ENCODE results near the gene ST14.

The ST14 gene

DNA sequence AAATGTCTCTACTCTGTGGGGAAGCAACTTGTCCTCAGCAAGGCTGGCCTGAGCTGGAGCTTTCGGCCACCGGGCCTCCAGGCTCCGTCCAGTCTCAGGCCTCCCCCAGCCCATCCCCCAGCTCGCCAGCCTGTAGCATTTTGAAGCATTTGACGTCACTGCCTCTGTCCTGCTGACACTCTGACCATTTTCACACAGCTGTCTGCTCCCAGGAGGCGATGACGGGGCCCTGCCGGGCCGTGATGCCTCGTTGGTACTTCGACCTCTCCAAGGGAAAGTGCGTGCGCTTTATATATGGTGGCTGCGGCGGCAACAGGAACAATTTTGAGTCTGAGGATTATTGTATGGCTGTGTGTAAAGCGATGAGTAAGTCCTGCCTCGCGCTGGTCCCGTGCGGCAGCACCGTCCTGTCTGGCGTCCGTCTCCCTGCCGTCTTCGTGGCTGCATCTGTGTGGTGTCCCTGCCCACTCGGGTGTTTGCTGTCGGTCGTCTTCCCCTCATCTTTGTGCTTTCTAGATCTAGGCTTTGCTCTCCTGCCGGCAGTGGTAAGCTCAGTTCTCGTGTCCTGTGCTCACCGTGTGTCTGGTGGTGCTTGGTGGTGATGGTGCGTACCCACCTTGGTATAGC lies 36.1 kb upstream of the ST14 start:
- H3K27ac Mint-ChIP-seq, result peak overlapping the region in 1 of 3 experiments; percentile 21
- H3K36me3 Mint-ChIP-seq (ENCODE audit: low read depth), result peaks cover 72% of the 10 kb centered on the region
- H3K27me3 Mint-ChIP-seq (ENCODE audit: low read depth), result no peaks in the 10 kb centered on the region
- TF ChIP-seq CTCF (IDR thresholded peaks at IDR 0.05; ENCODE audit: unreplicated experiment in 3 of 3), result no peak
- peaks cover 13% of the 10 kb centered on the region for H3K4me1 Mint-ChIP-seq
- H3K9me3 Mint-ChIP-seq, result no peaks in the 10 kb centered on the region
- H3K4me3 Mint-ChIP-seq, result no peak overlapping the region

DNA sequence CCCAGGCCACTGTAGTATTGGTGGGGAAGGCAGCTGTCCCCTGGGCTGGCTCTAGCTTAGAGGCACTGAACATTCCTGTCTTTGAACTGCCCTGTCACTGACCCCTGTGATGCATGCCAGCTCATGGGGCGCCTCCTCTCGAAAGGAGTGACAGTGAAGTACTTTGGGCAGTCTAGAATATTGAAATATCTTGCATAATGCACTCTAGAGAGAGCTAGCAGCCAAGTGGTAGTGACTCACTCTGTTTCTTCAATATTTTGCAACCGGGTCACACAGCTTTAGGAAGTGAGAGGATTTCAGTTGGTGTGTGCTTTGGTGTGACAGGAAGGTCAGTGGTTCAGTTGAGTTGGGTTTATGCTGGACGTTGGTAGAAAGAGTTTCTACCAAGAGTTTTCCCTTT lies 35.5 kb upstream of the ST14 start:
- H3K36me3 Mint-ChIP-seq (ENCODE audit: low read depth), result peaks cover 74% of the 10 kb centered on the region
- H3K4me1 Mint-ChIP-seq, result peaks cover 13% of the 10 kb centered on the region
- no peak overlapping the region for H3K4me3 Mint-ChIP-seq
- H3K27ac Mint-ChIP-seq, result peak overlapping the region in 1 of 3 experiments; percentile 21
- no peaks in the 10 kb centered on the region for H3K27me3 Mint-ChIP-seq (ENCODE audit: low read depth)
- TF ChIP-seq CTCF (IDR thresholded peaks at IDR 0.05; ENCODE audit: unreplicated experiment in 3 of 3), result no peak
- H3K9me3 Mint-ChIP-seq, result no peaks in the 10 kb centered on the region

- no peak for TF ChIP-seq CTCF (IDR thresholded peaks at IDR 0.05; ENCODE audit: unreplicated experiment in 3 of 3)
- no peaks in the 10 kb centered on the region for H3K9me3 Mint-ChIP-seq
- no peak overlapping the region for H3K4me3 Mint-ChIP-seq
- H3K36me3 Mint-ChIP-seq (ENCODE audit: low read depth), result peaks cover 77% of the 10 kb centered on the region
- no peak overlapping the region for H3K27ac Mint-ChIP-seq
- peaks cover 13% of the 10 kb centered on the region for H3K4me1 Mint-ChIP-seq
- H3K27me3 Mint-ChIP-seq (ENCODE audit: low read depth), result no peaks in the 10 kb centered on the region
Measured at GRCh38 chr11:130125638-130126037, 33.9 kb upstream of the ST14 start.

DNA sequence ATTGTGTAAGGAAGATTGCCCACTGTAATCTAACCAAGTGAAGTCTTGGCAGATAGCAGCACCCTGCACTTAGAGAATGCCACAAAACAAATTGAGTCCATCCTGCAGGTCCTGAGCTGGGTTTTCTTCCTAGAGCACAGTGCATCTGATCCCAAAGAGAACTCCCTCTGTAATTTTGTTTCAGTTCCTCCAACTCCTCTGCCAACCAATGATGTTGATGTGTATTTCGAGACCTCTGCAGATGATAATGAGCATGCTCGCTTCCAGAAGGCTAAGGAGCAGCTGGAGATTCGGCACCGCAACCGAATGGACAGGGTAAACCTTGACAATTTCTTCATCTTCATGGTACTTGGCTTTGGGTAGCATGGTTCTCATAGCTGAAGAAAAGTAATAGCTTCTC lies 33.1 kb upstream of the ST14 start:
- no peak overlapping the region for H3K4me3 Mint-ChIP-seq
- H3K4me1 Mint-ChIP-seq, result peaks cover 13% of the 10 kb centered on the region
- H3K9me3 Mint-ChIP-seq, result no peaks in the 10 kb centered on the region
- no peaks in the 10 kb centered on the region for H3K27me3 Mint-ChIP-seq (ENCODE audit: low read depth)
- H3K36me3 Mint-ChIP-seq (ENCODE audit: low read depth), result peaks cover 77% of the 10 kb centered on the region
- no peak for TF ChIP-seq CTCF (IDR thresholded peaks at IDR 0.05; ENCODE audit: unreplicated experiment in 3 of 3)
- no peak overlapping the region for H3K27ac Mint-ChIP-seq

- H3K36me3 Mint-ChIP-seq (ENCODE audit: low read depth), result peaks cover 78% of the 10 kb centered on the region
- H3K27ac Mint-ChIP-seq, result no peak overlapping the region
Measured at GRCh38 chr11:130127509-130127908, 32.1 kb upstream of the ST14 start.

More at GRCh38 chr11:130127509-130127908, 32.1 kb upstream of the ST14 start:
- no peaks in the 10 kb centered on the region for H3K9me3 Mint-ChIP-seq
- H3K4me3 Mint-ChIP-seq, result no peak overlapping the region
- no peaks in the 10 kb centered on the region for H3K27me3 Mint-ChIP-seq (ENCODE audit: low read depth)
- no peak for TF ChIP-seq CTCF (IDR thresholded peaks at IDR 0.05; ENCODE audit: unreplicated experiment in 3 of 3)
- H3K4me1 Mint-ChIP-seq, result peaks cover 13% of the 10 kb centered on the region

All from nephron (organoid).